IMR-90 (cell line): ENCODE data around the gene ACOT7.

ENCODE experiments used
- NFE2L2 ChIP-seq: fragments of 150-350 bp; IDR thresholded peaks from 2 replicates; pipeline ENCODE4 v1.6.1; 2016; ENCODE audit warnings: low read depth, mild to moderate bottlenecking, low read length
- POLR2A ChIP-seq: IDR thresholded peaks from 2 replicates; pipeline ENCODE4 v1.6.1; 2012; ENCODE audit warnings: mild to moderate bottlenecking, low read depth, low read length
- TF ChIP-seq, protein P1 (sequence below): conservative IDR thresholded peaks from 2 replicates; pipeline ENCODE4 v1.5.1; 2012; ENCODE audit warnings: mild to moderate bottlenecking, low read depth, low read length, improper control_type of control experiment

DNA sequence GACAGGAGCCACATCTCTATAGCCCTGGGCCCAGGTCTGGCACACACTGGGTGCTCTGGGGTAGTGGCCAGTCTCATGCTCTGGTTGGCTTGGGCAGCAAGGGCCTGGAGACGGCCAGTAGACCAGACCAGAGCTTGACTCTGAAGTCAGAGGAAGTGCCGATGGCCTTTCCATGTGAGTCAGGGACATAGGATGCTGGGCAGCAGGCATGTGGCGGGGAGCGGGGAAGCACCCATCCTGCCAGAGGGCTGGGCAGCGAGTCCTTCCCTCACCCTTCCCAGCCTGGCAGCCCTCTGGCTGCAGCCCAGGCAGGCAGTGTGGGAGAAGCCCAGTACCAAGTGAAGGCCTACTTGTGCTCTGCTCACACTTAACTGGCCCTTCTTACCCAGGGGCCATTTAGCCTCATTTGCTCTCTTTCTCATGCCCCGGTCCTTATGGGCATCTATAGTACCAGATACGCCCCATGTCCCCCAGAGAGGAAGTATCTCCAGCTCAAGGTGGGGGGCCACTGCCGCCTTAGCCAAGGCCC lies 136.0 kb downstream of the ACOT7 start:
- TF ChIP-seq, protein P1, sequence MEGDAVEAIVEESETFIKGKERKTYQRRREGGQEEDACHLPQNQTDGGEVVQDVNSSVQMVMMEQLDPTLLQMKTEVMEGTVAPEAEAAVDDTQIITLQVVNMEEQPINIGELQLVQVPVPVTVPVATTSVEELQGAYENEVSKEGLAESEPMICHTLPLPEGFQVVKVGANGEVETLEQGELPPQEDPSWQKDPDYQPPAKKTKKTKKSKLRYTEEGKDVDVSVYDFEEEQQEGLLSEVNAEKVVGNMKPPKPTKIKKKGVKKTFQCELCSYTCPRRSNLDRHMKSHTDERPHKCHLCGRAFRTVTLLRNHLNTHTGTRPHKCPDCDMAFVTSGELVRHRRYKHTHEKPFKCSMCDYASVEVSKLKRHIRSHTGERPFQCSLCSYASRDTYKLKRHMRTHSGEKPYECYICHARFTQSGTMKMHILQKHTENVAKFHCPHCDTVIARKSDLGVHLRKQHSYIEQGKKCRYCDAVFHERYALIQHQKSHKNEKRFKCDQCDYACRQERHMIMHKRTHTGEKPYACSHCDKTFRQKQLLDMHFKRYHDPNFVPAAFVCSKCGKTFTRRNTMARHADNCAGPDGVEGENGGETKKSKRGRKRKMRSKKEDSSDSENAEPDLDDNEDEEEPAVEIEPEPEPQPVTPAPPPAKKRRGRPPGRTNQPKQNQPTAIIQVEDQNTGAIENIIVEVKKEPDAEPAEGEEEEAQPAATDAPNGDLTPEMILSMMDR: no peak
- TF ChIP-seq NFE2L2: no peak
- TF ChIP-seq POLR2A: no peak
